Spleen (tissue), 11 donors: ENCODE results near the gene SMYD2. TPM values are rescaled to one million over a fixed set of nuclear protein-coding genes. Genes with fewer than 3 reads are reported as not detected.
A peak's percentile ranks its signal among the peaks of the same experiment; 100 is the strongest.

Source experiments
- DNase-seq: peaks from one replicate; pipeline ENCODE4 v3.0.0-alpha.2; 2020
- H3K27ac ChIP-seq, 8 donors: fragments of 200-600 bp; sonication (generic) in 7 of 8; 1 replicate in 4 of 8; 2 replicates in 4 of 8; pipeline versions ENCODE4 v1.5.0 to v1.8.0; 2016 to 2021; ENCODE audit warnings: inconsistent platforms in 4 of 8, mild to moderate bottlenecking in 4 of 8, moderate library complexity in 1 of 8
- H3K27me3 ChIP-seq, 7 donors: fragments of 200-600 bp; sonication (generic) in 6 of 7; replicated peaks in 1 of 7; 1 replicate in 4 of 7; 2 replicates in 3 of 7; pipeline versions ENCODE4 v1.5.0 to v1.8.0; 2016 to 2021; ENCODE audit warnings: inconsistent platforms in 3 of 7, mild to moderate bottlenecking in 1 of 7
- H3K36me3 ChIP-seq, 6 donors: fragments of 200-600 bp; sonication (generic) in 5 of 6; 1 replicate in 4 of 6; 2 replicates in 2 of 6; pipeline versions ENCODE4 v1.5.0 to v1.8.0; 2016 to 2021; ENCODE audit warnings: inconsistent platforms in 2 of 6
- H3K4me1 ChIP-seq, 6 donors: fragments of 200-600 bp; sonication (generic) in 5 of 6; 1 replicate in 3 of 6; 2 replicates in 3 of 6; pipeline versions ENCODE4 v1.5.0 to v1.8.0; 2016 to 2021; ENCODE audit warnings: inconsistent platforms in 3 of 6
- H3K4me3 ChIP-seq, 8 donors: fragments of 200-600 bp; sonication (generic) in 7 of 8; 1 replicate in 4 of 8; 2 replicates in 4 of 8; pipeline versions ENCODE4 v1.5.0 to v1.8.0; 2016 to 2021; ENCODE audit warnings: inconsistent platforms in 4 of 8, mild to moderate bottlenecking in 4 of 8, moderate library complexity in 2 of 8
- H3K9me3 ChIP-seq, 8 donors: fragments of 200-600 bp; sonication (generic) in 7 of 8; 1 replicate in 4 of 8; 2 replicates in 4 of 8; pipeline versions ENCODE4 v1.5.0 to v1.8.0; 2016 to 2021; ENCODE audit warnings: inconsistent platforms in 4 of 8
- POLR2A ChIP-seq, 3 donors: fragments of 450-650 bp; IDR thresholded peaks; one replicate each; pipeline ENCODE4 v1.5.1; 2017; ENCODE audit warnings: antibody characterized with exemption in 3 of 3, mild to moderate bottlenecking in 1 of 3
- POLR2AphosphoS5 ChIP-seq, 3 donors: sonication (generic); formaldehyde crosslinking; IDR thresholded peaks; one replicate each; pipeline ENCODE4 v1.5.1; 2017; ENCODE audit warnings: antibody characterized with exemption in 3 of 3
- WGBS, 5 donors: extraction: QIAGEN DNeasy Blood & Tissue Kit in 3 of 5; methylation state at CpG; one replicate each; pipeline versions ENCODE4 v1.1.5 to v1.1.7; 2013 to 2018; 5-methylcytosine and 5-hydroxymethylcytosine counted together
- intact Hi-C: fragments of 100-400 bp; cut with DNase I; formaldehyde crosslinking; loops from one replicate; pipeline ENCODE4 v1.15.0; 2023; ENCODE audit warnings: low total_unique reads
- polyA plus RNA-seq, 3 donors: library from polyadenylated mRNA; stranded (reverse); fragments of 200-250 nt; gene quantifications; one replicate each; pipeline ENCODE4 v1.2.1, GENCODE V29; 2013
- total RNA-seq, 7 donors: library from RNA; depleted of rRNA in 3 of 7; stranded (reverse); fragments of >200 nt in 3 of 7; fragmentation: NEBNext Ultra II Directional in 4 of 7; extraction: Animal tissue kit (Norgen Biotek cat#: 25700) in 4 of 7; gene quantifications; one replicate each; pipeline versions ENCODE4 v1.1.0 to v1.2.1, GENCODE V29; 2016 to 2021
- TF ChIP-seq, protein P1 (sequence below), 11 experiments: fragments of 200-600 bp in 7 of 11; fragments of 450-650 bp in 4 of 11; sonication (generic) in 4 of 11; IDR thresholded peaks in 8 of 11; conservative IDR thresholded peaks in 3 of 11; 1 replicate in 7 of 11; 2 replicates in 4 of 11; pipeline versions ENCODE4 v1.4.0 to v1.8.0; 2016 to 2021; ENCODE audit warnings: antibody characterized with exemption in 11 of 11, inconsistent platforms in 4 of 11, mild to moderate bottlenecking in 1 of 11
- donor health status: healthy with polysubstance abuse.
- donor health status: DM: no; HTN: no; CAD: no; lungs with moderate emphysema.
- donor health status: DM: no; HTN: no; CAD: no.
- donor health status: Bipolar disorder and iron deficiency.
- donor health status: healthy.
- donor health status: DM: no; HTN: no; CAD: no.
- donor health status: DM: yes; HTN: yes; CAD: no.

The SMYD2 gene
- total and polyA plus RNA-seq, 10 donors = 23.5 to 39.7 (median 32.1) TPM

DNA sequence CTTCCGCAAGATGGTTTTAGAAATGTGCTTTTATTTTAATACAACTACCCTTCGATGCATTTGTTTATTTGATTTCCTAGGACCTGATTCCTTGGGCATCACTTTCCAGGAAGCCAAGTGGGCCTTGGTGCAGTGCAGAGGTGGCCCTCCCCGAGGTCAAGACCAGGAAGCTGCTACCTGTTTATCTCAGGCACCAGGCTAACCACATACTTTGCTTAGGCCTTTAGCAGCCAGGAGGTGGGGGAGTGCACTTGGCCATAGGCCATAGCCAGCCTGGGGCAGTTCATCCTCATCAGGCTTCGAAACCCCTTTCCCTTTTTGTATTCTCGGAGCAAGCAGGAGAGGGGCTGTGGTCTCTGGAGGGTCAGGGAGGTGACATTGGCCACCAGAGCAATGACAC, 45.4 kb downstream of the SMYD2 start:
- H3K4me3 ChIP-seq = no peak overlapping the region
- DNase-seq = no peak
- H3K9me3 ChIP-seq = no peaks in the 10 kb centered on the region
- peaks cover 0 to 46% (median 15%) of the 10 kb centered on the region in 6 donors for H3K4me1 ChIP-seq
- intact Hi-C loops = loop anchor here (5.0 kb wide), 2 partner anchors 59 to 114 kb away; no protein-coding TSS in a partner anchor
- TF ChIP-seq, protein P1, sequence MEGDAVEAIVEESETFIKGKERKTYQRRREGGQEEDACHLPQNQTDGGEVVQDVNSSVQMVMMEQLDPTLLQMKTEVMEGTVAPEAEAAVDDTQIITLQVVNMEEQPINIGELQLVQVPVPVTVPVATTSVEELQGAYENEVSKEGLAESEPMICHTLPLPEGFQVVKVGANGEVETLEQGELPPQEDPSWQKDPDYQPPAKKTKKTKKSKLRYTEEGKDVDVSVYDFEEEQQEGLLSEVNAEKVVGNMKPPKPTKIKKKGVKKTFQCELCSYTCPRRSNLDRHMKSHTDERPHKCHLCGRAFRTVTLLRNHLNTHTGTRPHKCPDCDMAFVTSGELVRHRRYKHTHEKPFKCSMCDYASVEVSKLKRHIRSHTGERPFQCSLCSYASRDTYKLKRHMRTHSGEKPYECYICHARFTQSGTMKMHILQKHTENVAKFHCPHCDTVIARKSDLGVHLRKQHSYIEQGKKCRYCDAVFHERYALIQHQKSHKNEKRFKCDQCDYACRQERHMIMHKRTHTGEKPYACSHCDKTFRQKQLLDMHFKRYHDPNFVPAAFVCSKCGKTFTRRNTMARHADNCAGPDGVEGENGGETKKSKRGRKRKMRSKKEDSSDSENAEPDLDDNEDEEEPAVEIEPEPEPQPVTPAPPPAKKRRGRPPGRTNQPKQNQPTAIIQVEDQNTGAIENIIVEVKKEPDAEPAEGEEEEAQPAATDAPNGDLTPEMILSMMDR (IDR thresholded peaks at IDR 0.05 in 8 of 11, conservative IDR thresholded peaks at IDR 0.05 in 3 of 11) = no peak
- TF ChIP-seq POLR2AphosphoS5 (IDR thresholded peaks at IDR 0.05) = no peak
- TF ChIP-seq POLR2A (IDR thresholded peaks at IDR 0.05) = no peak
- no peak overlapping the region for H3K27ac ChIP-seq
- no peaks in the 10 kb centered on the region for H3K27me3 ChIP-seq
- WGBS, 5 donors = 57 to 71% (median 69%) methylated on average over 5 of the region's 5 CpGs
- peaks cover 0 to 72% (median 11%) of the 10 kb centered on the region in 6 donors for H3K36me3 ChIP-seq

DNA sequence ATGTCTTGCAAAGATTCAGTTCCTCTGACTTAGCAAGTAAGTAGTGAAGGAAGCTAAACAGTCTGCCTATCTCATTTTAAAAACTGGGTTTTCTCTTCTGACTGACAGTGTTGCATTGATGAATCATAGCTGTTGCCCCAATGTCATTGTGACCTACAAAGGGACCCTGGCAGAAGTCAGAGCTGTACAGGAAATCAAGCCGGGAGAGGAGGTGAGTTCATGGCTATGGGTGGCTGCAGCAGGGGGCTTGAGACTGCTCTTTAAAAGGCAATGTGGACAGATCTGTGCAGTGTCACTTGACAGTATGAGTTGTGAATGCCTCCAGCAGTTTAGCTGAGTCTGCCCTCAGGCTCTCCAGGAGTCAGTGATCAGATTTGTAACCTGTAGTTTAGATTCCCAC, 46.6 kb downstream of the SMYD2 start:
- peaks cover 0 to 63% (median 10%) of the 10 kb centered on the region in 6 donors for H3K36me3 ChIP-seq
- no peaks in the 10 kb centered on the region for H3K27me3 ChIP-seq
- 15 to 36% (median 19%) methylated on average over 1 of the region's 1 CpG for WGBS, 5 donors
- H3K4me3 ChIP-seq = no peak overlapping the region
- intact Hi-C loops = loop anchor here (5.0 kb wide), 2 partner anchors 60 to 115 kb away; no protein-coding TSS in a partner anchor
- H3K4me1 ChIP-seq = peaks cover 0 to 54% (median 21%) of the 10 kb centered on the region in 6 donors
- DNase-seq = no peak
- no peaks in the 10 kb centered on the region for H3K9me3 ChIP-seq
- TF ChIP-seq POLR2AphosphoS5 (IDR thresholded peaks at IDR 0.05) = no peak
- no peak for TF ChIP-seq POLR2A (IDR thresholded peaks at IDR 0.05)
- TF ChIP-seq, protein P1 (IDR thresholded peaks at IDR 0.05 in 8 of 11, conservative IDR thresholded peaks at IDR 0.05 in 3 of 11) = no peak
- peak overlapping the region in 3 of 8 donors; percentile 3 to 10 (median 8) for H3K27ac ChIP-seq

DNA sequence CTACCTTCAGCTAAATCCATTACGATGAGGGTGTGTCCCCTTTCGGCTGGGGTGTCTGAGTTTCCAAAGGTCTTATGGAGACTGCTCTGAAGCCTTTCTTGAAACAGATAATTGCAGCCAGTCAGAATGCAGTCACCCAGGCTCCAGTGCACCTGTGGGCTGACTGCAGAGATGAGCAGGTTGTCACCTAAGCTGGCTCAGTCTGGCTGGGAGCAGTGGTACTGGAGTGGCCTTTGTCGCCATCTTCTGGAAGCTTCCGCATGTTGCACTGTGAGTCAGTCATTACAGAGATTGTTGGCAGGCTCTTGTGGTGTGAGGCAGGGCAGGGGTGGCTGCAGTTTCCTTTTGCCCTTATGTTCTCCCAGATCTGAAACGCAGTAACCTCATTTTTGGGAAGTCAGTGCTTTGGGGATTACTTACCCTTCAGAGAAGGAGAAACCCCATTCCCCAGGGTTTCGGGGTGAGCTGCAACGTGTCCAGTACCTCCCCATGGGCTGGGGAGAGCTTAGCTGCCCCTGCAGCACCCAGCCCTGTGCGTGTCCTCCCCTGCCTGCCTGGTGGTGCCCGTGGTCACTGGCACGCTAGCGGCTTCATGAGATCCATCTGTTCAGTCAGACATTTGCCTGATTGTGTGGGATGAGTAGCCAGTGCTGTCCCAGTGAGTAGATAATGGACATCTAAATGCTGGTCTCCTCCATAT, 48.0 kb downstream of the SMYD2 start:
- TF ChIP-seq POLR2AphosphoS5 (IDR thresholded peaks at IDR 0.05) = peak in 2 of 3 donors; percentile 10 to 16
- TF ChIP-seq, protein P1 (IDR thresholded peaks at IDR 0.05 in 8 of 11, conservative IDR thresholded peaks at IDR 0.05 in 3 of 11) = peak; percentile 72 to 94 (median 89)
- no peak for TF ChIP-seq POLR2A (IDR thresholded peaks at IDR 0.05)
- Histone ChIP-seq H3K9me3 (no peaks in the 10 kb centered on the region), H3K36me3 (peaks cover 0 to 62% (median 11%) of the 10 kb centered on the region in 6 donors), H3K4me3 (no peak overlapping the region), H3K4me1 (peaks cover 0 to 64% (median 24%) of the 10 kb centered on the region in 6 donors), H3K27me3 (no peaks in the 10 kb centered on the region), H3K27ac (peak overlapping the region in 1 of 8 donors; percentile 4)
- intact Hi-C loops = loop anchor here (5.0 kb wide), 2 partner anchors 62 to 117 kb away; no protein-coding TSS in a partner anchor
- 55 to 64% (median 62%) methylated on average over 11 of the region's 11 CpGs for WGBS, 5 donors
- peak; percentile 89 for DNase-seq
